Rectal smooth muscle tissue (tissue), 1 donor: Measurements from ENCODE around the gene SGSM1.

Experiments
- H3K27ac ChIP-seq: one replicate; pipeline ENCODE4 v1.7.0; 2013; ENCODE audit warnings: low read depth, low read length, inconsistent platforms
- H3K27me3 ChIP-seq: one replicate; pipeline ENCODE4 v1.7.0; 2013; ENCODE audit warnings: low read length; ENCODE audit not compliant: control insufficient read depth, insufficient read depth
- H3K36me3 ChIP-seq: one replicate; pipeline ENCODE4 v1.7.0; 2013; ENCODE audit warnings: low read length; ENCODE audit not compliant: control insufficient read depth, insufficient read depth
- H3K4me1 ChIP-seq: one replicate; pipeline ENCODE4 v1.7.0; 2013; ENCODE audit warnings: low read length; ENCODE audit not compliant: control insufficient read depth, insufficient read depth
- H3K4me3 ChIP-seq: one replicate; pipeline ENCODE4 v1.7.0; 2013; ENCODE audit warnings: low read length
- H3K9ac ChIP-seq: one replicate; pipeline ENCODE4 v1.7.0; 2013; ENCODE audit warnings: low read length

SGSM1 gene

GRCh38 chr22:24937114-24937513 lies 131.1 kb downstream of the SGSM1 start:
- Histone ChIP-seq H3K27ac (no peak overlapping the region), H3K4me1 (no peaks in the 10 kb centered on the region), H3K27me3 (no peaks in the 10 kb centered on the region), H3K9ac (no peak overlapping the region), H3K36me3 (no peaks in the 10 kb centered on the region), H3K4me3 (no peak overlapping the region)

GRCh38 chr22:24938741-24939341 lies 132.8 kb downstream of the SGSM1 start:
- no peaks in the 10 kb centered on the region for H3K4me1 ChIP-seq
- H3K27me3 ChIP-seq = no peaks in the 10 kb centered on the region
- no peak overlapping the region for H3K9ac ChIP-seq
- no peak overlapping the region for H3K27ac ChIP-seq
- no peaks in the 10 kb centered on the region for H3K36me3 ChIP-seq
- H3K4me3 ChIP-seq = no peak overlapping the region

GRCh38 chr22:24942301-24942700 lies 136.3 kb downstream of the SGSM1 start:
- Histone ChIP-seq H3K4me3 (no peak overlapping the region), H3K27ac (no peak overlapping the region), H3K27me3 (peaks cover 3% of the 10 kb centered on the region), H3K9ac (no peak overlapping the region), H3K4me1 (no peaks in the 10 kb centered on the region), H3K36me3 (no peaks in the 10 kb centered on the region)

GRCh38 chr22:24944217-24944937 lies 138.4 kb downstream of the SGSM1 start:
- Histone ChIP-seq H3K9ac (no peak overlapping the region), H3K4me1 (no peaks in the 10 kb centered on the region), H3K27me3 (peaks cover 3% of the 10 kb centered on the region), H3K27ac (no peak overlapping the region), H3K4me3 (no peak overlapping the region), H3K36me3 (no peaks in the 10 kb centered on the region)

GRCh38 chr22:24945430-24945829 lies 139.4 kb downstream of the SGSM1 start:
- Histone ChIP-seq H3K36me3 (no peaks in the 10 kb centered on the region), H3K27ac (no peak overlapping the region), H3K4me3 (no peak overlapping the region), H3K4me1 (no peaks in the 10 kb centered on the region), H3K9ac (no peak overlapping the region), H3K27me3 (peaks cover 3% of the 10 kb centered on the region)

- Histone ChIP-seq H3K27ac (no peak overlapping the region), H3K27me3 (peaks cover 3% of the 10 kb centered on the region), H3K4me1 (no peaks in the 10 kb centered on the region)
Observed at GRCh38 chr22:24947383-24947782, 141.4 kb downstream of the SGSM1 start.

GRCh38 chr22:24947881-24948280 lies 141.9 kb downstream of the SGSM1 start:
- no peak overlapping the region for H3K4me3 ChIP-seq
- no peak overlapping the region for H3K27ac ChIP-seq
- no peaks in the 10 kb centered on the region for H3K36me3 ChIP-seq
- no peaks in the 10 kb centered on the region for H3K4me1 ChIP-seq
- H3K27me3 ChIP-seq = peaks cover 3% of the 10 kb centered on the region
- H3K9ac ChIP-seq = no peak overlapping the region

More at GRCh38 chr22:24947383-24947782, 141.4 kb downstream of the SGSM1 start:
- H3K9ac ChIP-seq = no peak overlapping the region
- no peaks in the 10 kb centered on the region for H3K36me3 ChIP-seq
- H3K4me3 ChIP-seq = no peak overlapping the region

- H3K27ac ChIP-seq = no peak overlapping the region
- H3K4me3 ChIP-seq = no peak overlapping the region
- no peak overlapping the region for H3K9ac ChIP-seq
- H3K27me3 ChIP-seq = peaks cover 3% of the 10 kb centered on the region
- H3K36me3 ChIP-seq = no peaks in the 10 kb centered on the region
- no peaks in the 10 kb centered on the region for H3K4me1 ChIP-seq
Observed at GRCh38 chr22:24948356-24949202, 142.6 kb downstream of the SGSM1 start.

- Histone ChIP-seq H3K4me3 (no peak overlapping the region), H3K27ac (no peak overlapping the region), H3K4me1 (no peaks in the 10 kb centered on the region), H3K27me3 (peaks cover 3% of the 10 kb centered on the region), H3K9ac (no peak overlapping the region), H3K36me3 (no peaks in the 10 kb centered on the region)
Observed at GRCh38 chr22:24950272-24950902, 144.4 kb downstream of the SGSM1 start.

- no peaks in the 10 kb centered on the region for H3K36me3 ChIP-seq
- peak within 1 kb of the TSS; percentile 93 for H3K9ac ChIP-seq
- H3K27me3 ChIP-seq = no peaks in the 10 kb centered on the region
- H3K27ac ChIP-seq = peak within 1 kb of the TSS; percentile 33
- H3K4me1 ChIP-seq = no peaks in the 10 kb centered on the region
- H3K4me3 ChIP-seq = peak within 1 kb of the TSS; percentile 79
Observed at GRCh38 chr22:24951942-24952836, 146.2 kb downstream of the SGSM1 start, which contains the start of gene KIAA1671. TSS of gene KIAA1671 (plus strand) at chr22:24952716. CDS start at chr22:25028000, 75,284 bp downstream.

- no peaks in the 10 kb centered on the region for H3K36me3 ChIP-seq
- H3K27ac ChIP-seq = peak overlapping the region; percentile 33
- H3K4me1 ChIP-seq = no peaks in the 10 kb centered on the region
- peak overlapping the region; percentile 79 for H3K4me3 ChIP-seq
- peak overlapping the region; percentile 93 for H3K9ac ChIP-seq
- H3K27me3 ChIP-seq = no peaks in the 10 kb centered on the region
Observed at GRCh38 chr22:24952837-24953383, 146.9 kb downstream of the SGSM1 start.
